Measurements from ENCODE around the gene ZEB2. TPM values are rescaled to one million over a fixed set of nuclear protein-coding genes. Genes with fewer than 3 reads are reported as not detected.

Gene ZEB2
- total and polyA plus RNA-seq, 10 of the 15 experiments (the other 5 are each of a cell fraction or from before 2014, with no cell fraction given), result 0.14 to 3.2 (median 0.84) TPM

DNA sequence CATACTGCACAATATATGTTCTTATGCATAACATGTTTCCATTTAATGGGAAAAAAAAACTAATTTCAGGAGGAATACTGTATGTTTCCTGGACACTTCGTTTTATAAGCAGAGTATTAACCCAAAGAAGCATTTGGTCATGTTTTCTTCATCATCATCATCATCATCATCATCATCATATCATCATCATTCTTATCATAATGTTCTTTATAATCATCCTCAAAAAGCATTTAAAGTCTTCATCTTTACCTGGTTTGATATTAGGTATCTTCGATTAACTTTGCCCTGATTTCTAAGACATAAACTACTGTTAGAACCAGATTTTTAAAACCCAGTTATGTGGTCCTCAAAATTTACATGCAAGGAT is 47.9 kb downstream of the ZEB2 start (continued):
- TF ChIP-seq IKZF2 (IDR thresholded peaks at IDR 0.05), result no peak

DNA sequence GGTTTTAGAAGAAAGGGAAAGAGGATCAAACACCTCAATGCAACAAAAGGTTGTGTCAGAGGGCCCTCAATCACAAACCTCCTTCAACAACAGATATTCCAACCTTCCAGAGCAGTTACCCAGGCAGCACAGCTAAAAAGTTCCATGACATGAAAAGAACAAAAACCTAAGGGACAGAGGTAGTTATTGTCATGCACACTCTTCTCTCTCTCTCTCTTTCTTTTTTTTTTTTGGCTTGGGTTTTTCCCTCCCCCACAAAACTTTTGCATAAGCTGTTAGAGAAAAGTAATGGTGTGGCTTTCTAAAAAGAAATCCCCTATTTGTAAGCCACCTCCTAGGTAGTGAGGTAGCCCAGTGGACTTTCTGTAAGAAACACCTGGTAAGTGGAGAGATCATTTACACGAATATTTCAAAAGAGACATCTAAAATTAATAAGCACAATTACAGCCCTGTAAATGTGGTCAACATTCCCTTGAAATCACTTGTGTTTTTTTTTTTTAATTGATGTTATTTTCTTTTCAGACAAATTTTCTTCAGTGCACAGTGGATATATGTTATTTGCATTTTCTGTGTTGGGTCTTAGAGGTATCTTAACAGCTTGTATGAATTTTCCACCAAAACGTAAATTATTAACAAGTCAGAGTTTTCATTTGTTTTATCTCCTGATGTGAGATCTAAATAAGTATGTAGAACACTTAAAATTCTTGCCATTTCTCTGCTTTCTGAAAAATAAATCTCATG is 48.4 kb downstream of the ZEB2 start:
- RAD21 ChIA-PET (ENCODE audit: unreplicated experiment), result no interaction called here
- CTCF ChIA-PET, result interaction anchor here (0.6 to 3.7 kb wide), 2 partner anchors 22 to 157 kb away, joined by 4 to 14 read pairs; no protein-coding TSS in a partner anchor
- TF ChIP-seq RUNX3 (IDR thresholded peaks at IDR 0.05; ENCODE audit: low read length) (peak; percentile 79), RAD21 (IDR thresholded peaks at IDR 0.05; ENCODE audit: insufficient read depth, low read depth, low read length) (no peak), POU2F2 (IDR thresholded peaks at IDR 0.05; ENCODE audit: borderline replicate concordance, low read depth, low read length) (peak; percentile 51; the same call in 1 of the 3 replicates), ATF7 (IDR thresholded peaks at IDR 0.05; ENCODE audit: low read depth) (peak; percentile 20; the same call in 1 of the 2 replicates), CHD2 (IDR thresholded peaks at IDR 0.05; ENCODE audit: borderline replicate concordance, low read depth, low read length) (no peak)
- TF ChIP-seq, protein P1, sequence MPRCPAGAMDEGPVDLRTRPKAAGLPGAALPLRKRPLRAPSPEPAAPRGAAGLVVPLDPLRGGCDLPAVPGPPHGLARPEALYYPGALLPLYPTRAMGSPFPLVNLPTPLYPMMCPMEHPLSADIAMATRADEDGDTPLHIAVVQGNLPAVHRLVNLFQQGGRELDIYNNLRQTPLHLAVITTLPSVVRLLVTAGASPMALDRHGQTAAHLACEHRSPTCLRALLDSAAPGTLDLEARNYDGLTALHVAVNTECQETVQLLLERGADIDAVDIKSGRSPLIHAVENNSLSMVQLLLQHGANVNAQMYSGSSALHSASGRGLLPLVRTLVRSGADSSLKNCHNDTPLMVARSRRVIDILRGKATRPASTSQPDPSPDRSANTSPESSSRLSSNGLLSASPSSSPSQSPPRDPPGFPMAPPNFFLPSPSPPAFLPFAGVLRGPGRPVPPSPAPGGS (IDR thresholded peaks at IDR 0.05; ENCODE audit: borderline replicate concordance, insufficient read depth, low read depth, low read length, poor library complexity, severe bottlenecking), result no peak
- TF ChIP-seq, protein P2, sequence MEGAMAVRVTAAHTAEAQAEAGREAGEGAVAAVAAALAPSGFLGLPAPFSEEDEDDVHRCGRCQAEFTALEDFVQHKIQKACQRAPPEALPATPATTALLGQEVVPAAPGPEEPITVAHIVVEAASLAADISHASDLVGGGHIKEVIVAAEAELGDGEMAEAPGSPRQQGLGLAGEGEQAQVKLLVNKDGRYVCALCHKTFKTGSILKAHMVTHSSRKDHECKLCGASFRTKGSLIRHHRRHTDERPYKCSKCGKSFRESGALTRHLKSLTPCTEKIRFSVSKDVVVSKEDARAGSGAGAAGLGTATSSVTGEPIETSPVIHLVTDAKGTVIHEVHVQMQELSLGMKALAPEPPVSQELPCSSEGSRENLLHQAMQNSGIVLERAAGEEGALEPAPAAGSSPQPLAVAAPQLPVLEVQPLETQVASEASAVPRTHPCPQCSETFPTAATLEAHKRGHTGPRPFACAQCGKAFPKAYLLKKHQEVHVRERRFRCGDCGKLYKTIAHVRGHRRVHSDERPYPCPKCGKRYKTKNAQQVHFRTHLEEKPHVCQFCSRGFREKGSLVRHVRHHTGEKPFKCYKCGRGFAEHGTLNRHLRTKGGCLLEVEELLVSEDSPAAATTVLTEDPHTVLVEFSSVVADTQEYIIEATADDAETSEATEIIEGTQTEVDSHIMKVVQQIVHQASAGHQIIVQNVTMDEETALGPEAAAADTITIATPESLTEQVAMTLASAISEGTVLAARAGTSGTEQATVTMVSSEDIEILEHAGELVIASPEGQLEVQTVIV (IDR thresholded peaks at IDR 0.05; ENCODE audit: borderline replicate concordance, partially characterized antibody), result no peak
- TF ChIP-seq, protein P3, sequence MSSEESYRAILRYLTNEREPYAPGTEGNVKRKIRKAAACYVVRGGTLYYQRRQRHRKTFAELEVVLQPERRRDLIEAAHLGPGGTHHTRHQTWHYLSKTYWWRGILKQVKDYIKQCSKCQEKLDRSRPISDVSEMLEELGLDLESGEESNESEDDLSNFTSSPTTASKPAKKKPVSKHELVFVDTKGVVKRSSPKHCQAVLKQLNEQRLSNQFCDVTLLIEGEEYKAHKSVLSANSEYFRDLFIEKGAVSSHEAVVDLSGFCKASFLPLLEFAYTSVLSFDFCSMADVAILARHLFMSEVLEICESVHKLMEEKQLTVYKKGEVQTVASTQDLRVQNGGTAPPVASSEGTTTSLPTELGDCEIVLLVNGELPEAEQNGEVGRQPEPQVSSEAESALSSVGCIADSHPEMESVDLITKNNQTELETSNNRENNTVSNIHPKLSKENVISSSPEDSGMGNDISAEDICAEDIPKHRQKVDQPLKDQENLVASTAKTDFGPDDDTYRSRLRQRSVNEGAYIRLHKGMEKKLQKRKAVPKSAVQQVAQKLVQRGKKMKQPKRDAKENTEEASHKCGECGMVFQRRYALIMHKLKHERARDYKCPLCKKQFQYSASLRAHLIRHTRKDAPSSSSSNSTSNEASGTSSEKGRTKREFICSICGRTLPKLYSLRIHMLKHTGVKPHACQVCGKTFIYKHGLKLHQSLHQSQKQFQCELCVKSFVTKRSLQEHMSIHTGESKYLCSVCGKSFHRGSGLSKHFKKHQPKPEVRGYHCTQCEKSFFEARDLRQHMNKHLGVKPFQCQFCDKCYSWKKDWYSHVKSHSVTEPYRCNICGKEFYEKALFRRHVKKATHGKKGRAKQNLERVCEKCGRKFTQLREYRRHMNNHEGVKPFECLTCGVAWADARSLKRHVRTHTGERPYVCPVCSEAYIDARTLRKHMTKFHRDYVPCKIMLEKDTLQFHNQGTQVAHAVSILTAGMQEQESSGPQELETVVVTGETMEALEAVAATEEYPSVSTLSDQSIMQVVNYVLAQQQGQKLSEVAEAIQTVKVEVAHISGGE (CRISPR knock-in tag; IDR thresholded peaks at IDR 0.05), result no peak
- TF ChIP-seq, protein P4, sequence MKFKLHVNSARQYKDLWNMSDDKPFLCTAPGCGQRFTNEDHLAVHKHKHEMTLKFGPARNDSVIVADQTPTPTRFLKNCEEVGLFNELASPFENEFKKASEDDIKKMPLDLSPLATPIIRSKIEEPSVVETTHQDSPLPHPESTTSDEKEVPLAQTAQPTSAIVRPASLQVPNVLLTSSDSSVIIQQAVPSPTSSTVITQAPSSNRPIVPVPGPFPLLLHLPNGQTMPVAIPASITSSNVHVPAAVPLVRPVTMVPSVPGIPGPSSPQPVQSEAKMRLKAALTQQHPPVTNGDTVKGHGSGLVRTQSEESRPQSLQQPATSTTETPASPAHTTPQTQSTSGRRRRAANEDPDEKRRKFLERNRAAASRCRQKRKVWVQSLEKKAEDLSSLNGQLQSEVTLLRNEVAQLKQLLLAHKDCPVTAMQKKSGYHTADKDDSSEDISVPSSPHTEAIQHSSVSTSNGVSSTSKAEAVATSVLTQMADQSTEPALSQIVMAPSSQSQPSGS (IDR thresholded peaks at IDR 0.05; ENCODE audit: low read length), result peak; percentile 43

More for the DNA sequence above, 48.4 kb downstream of the ZEB2 start:
- POLR2A ChIA-PET, result interaction anchor here (0.7 kb wide), 1 partner anchor 663 kb away, joined by 3 read pairs; no protein-coding TSS in a partner anchor
- no peaks in the 10 kb centered on the region for H3K36me3 ChIP-seq (ENCODE audit: control insufficient read depth in 2 of 2, insufficient read depth in 2 of 2, low read length in 1 of 2)
- SMC1A ChIA-PET (ENCODE audit: uncharacterized antibody, unreplicated experiment), result interaction anchor here (0.6 to 1.2 kb wide), 2 partner anchors 32 to 141 kb away, joined by 3 read pairs; no protein-coding TSS in a partner anchor
- DNase-seq (ENCODE audit: low read depth, low spot score) (peak; percentile 19), FAIRE-seq (no peak), ATAC-seq (peak; percentile 82)
- peaks cover 7% of the 10 kb centered on the region; the same call in 1 of the 2 replicates for H3K4me1 ChIP-seq (ENCODE audit: control insufficient read depth, insufficient read depth, low read length)
- H3K4me2 ChIP-seq (ENCODE audit: control insufficient read depth, insufficient read depth), result no peak overlapping the region; the same call in 1 of the 2 replicates
- H3K27me3 ChIP-seq (replicated peaks in 1 of 2; ENCODE audit: control insufficient read depth in 2 of 2, insufficient read depth in 2 of 2, low read length in 1 of 2), result peaks cover 0 to 2% of the 10 kb centered on the region in 2 experiments; a peak in 2 of 4 replicates
- no peaks in the 10 kb centered on the region for H3K79me2 ChIP-seq (ENCODE audit: control insufficient read depth, insufficient read depth, low read length)
- BruUV-seq (replicated peaks), result no TSS peak
- H3K9ac ChIP-seq (ENCODE audit: control insufficient read depth, insufficient read depth, low read length), result no peak overlapping the region
- H4K20me1 ChIP-seq (ENCODE audit: control insufficient read depth, insufficient read depth), result no peaks in the 10 kb centered on the region
- no peak overlapping the region for H2AFZ ChIP-seq (ENCODE audit: control insufficient read depth, low read depth, low read length)
- 0% methylated on average over 2 of the region's 2 CpGs for WGBS (ENCODE audit: insufficient coverage, insufficient replicate concordance, low lambda C conversion rate, missing lambda C conversion rate)
- H3K9me3 ChIP-seq (replicated peaks; ENCODE audit: control insufficient read depth, insufficient read depth, low read length), result no peaks in the 10 kb centered on the region
- in situ Hi-C loops (cut with MboI), result no loop called here
- intact Hi-C loops (cut with micrococcal nuclease; ENCODE audit: unreplicated experiment), result no loop called here
- H3K4me3 ChIP-seq, result no peak overlapping the region
- no peak overlapping the region for H3K27ac ChIP-seq (ENCODE audit: control insufficient read depth, insufficient read depth)

Data from GM12878 (cell line).